Stimulated activated CD4-positive, alpha-beta T cell treated with anti-CD3 and anti-CD28 coated beads, Interleukin-4, amount 100 ng/mL, for 1 hour (primary cell): ENCODE results near the gene RNF181.
"Not testable (repeated sequence)": the region's sequence is repeated elsewhere in the genome, so short reads cannot be mapped to it uniquely, and the experiment has no call there.

Source experiments
- DNase-seq: peaks from one replicate; pipeline ENCODE4 v3.0.0-alpha.2; 2020

Gene RNF181

DNA sequence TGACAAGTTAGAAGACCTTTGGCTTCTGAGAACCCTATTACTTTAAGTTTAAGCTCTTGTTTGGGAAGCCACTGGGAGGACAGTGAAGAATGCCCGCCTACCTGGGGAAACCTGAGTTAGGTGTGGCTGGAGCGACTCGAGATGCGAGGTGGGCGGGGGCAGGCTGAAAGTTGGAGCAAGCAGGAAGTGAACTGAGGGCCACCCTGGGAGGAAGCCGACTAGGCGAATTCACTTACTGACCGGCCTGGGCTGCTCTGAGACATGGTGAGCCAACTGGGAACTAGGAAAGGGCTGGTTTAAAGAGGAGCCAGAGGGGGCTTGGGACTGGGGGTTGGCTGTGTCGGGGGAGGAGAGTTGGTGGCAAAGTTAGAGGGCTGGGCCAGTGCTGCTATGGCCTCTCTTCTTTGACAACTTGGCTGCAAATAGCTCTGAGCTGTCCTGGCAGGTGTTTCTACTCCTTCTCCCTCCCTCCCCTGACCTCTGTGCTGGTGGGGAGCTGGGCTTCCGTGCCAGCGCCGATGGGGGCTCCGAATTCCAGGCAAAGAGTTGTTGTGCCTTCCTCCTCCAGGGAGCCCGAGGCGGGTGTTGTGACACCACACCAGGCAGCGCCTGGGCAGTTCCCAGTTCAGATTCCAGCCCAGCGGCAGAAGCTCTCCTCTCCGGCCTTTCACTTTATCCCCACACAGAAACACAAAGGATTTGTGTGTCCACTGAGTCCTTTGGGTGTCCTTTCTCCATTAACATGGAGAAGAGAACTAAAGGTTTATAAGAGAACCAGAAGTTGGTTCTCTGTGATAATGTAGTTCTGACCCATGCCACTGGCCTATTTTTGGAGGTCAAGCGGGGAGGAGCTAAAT lies 17.9 kb upstream of the RNF181 start, which contains the start of gene VAMP8:
Gene VAMP8 (plus strand): TSS at position 201 of the 857 bp plus-strand sequence. CDS start 61 bp downstream, at position 262.
- DNase-seq = peak; percentile 64

DNA sequence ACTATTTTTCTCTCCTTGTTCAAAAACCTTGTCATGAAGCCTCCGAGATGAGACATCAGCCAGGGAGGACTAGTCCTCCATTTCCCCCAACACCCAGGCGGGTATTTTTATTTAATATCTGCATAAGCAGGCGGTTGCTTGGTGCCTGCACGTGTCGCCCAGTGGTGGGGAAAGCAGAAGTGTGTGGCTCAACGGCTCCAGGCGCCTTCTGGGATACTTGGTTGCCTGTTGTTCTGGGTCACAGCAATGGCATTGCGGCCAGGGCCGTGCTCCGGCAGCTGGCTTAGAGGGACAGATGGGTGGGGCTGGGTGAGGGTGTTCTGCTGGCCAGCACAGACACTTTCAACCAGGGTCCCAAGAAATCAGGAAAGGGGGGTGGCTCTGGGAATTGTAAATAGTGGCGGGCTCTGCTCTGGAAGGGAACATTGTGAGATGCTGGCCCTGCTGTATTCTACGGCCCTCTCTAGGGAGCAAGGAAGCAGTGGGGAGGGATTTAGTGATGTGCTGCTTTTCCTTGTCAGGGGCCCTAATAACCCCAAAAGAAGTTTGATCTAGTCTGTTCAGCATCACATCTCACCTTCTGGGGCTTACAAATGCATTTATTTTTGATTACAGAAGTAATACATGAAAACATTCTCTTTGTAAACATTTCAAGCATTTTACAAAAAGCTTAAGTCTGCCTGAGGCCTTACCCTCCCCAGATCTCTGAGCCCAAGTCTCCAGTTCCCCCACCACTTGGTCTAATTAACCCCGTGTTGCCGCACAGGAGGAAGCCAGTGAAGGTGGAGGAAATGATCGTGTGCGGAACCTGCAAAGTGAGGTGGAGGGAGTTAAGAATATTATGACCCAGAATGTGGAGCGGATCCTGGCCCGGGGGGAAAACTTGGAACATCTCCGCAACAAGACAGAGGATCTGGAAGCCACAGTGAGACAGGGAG lies 17.0 kb upstream of the RNF181 start:
- peak; percentile 17 for DNase-seq

DNA sequence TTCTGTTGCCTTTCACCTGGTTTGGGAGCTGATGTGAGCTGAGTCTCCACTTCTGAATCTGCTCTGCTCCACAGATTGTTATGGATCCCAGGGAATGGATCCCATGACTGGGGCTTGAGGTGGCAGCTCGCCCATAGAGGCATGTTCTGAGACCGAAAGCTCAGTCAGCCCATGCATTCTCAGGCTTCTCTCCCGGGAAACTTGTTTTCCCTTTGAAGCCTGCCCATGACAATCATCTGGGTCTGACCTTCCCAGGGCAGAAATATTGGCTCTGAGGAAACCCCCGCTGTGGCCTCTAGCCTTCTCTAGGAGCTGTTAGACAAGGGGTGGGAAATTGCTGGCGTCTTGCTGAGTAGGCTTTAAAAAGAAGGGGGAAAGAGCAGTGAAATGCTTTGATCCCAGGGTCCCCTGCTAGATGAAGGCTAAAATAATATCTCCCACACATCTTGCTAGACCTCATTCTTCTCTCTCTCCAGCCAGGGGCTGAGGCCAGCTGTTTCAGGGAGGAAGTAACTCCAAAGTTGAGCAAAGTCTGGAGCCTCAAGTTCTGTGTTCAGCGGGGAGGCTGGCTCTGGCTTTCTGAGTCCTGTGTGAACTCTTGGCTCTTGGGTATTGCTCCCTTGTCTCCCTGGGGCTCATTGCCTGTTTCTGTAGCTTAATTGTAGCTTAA lies 16.1 kb upstream of the RNF181 start:
- DNase-seq = no peak

DNA sequence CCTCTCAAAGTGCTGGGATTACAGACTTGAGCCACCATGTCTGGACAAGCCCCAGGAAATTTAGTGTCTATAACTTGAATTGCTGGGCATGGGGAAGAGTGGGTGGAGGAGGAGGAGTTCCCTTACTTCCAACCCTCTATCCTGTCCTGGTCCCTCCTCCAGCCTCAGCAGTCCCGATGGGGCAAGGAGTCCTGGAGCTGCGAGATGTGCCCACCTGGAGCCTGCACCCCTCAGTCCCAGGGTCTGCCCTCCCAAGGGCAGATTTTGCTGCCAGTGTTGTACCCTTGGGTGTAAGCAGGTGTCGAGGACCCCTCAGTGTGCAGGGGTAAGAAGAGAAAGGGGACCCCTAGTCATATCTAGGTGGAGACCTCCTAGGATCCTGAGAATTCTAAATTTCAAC lies 15.3 kb upstream of the RNF181 start:
- no peak for DNase-seq

DNA sequence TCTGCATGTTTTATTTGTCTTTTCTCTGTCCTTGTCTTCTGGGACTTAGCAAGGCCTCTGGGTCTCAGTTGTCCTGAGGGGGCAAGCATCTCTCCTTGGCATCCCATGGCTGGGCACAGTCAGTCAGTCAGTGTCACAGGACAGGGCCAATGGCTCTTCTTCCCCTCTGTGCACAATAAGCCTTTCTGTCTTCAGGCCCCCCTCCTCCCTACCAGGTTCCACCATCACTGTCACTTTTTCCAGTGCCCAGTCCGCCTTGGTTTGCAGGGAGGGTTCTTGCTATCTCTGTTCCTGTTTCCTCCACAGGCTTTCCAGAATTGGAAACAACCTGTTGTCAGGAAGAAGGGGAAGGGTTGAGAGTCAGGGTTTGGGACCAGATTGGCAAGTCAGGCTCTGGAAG lies 13.1 kb upstream of the RNF181 start:
- no peak for DNase-seq

DNA sequence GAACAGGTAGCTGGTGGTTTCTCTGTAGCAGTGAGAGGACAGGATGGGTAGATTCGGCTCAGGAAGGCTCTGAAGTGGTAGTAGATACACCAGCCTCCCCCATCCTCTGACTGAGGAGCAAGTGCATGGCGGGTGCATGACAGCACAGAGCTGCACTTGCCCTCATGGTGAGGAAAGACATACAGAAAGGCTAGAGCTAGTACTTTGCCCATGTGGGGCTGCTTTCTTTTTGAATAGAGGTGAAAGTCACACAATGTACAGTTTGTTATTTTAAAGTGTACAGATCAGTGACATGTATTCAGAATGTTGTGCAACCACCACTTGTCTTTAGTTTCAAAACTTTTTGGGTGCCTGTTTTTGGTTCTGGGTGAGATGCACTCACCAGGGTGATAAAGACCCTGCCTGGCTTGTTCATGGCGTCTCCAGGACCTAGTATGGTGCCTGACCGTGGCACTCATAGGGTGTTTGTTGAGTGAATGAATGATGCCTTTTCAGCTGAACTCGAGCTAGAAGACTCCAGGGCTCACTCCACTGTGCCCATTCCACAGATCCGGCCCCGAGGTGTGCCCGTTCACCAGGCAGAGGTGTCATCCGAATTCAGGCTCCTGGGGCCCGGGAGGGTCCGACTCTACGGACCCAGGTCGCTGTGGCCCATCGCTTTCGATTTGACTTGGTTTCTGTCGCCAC lies 11.7 kb upstream of the RNF181 start:
- peak; percentile 37 for DNase-seq

DNA sequence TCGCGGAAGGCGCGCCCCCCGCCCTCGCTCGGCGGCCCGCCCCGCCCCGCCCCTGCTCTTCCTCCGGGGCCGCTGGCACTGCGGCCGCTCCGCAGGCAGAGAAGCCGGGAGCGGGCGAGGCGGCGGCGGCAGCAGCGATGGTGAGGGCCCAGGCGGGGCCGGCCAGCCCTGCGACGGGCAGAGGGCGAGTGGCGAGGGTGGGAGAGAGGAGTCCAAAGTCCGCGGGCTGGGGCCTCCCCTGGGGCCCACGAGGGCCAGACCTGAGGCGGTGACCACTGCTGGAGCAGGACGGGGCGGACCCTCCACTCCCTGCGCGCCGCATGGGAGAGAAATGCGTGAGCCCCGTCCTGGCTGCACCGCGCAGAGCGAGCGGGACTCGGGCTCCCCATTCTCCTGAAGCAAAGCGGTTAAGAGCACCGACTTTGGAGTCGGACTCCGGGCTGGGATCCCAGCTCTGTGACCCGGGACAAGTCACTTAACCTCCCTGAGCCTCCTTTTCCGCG lies 11.1 kb upstream of the RNF181 start, which contains the start of gene VAMP5:
Gene VAMP5 (plus strand): TSS at position 78 of the 503 bp plus-strand sequence. CDS start 60 bp downstream, at position 138.
- DNase-seq = no peak

DNA sequence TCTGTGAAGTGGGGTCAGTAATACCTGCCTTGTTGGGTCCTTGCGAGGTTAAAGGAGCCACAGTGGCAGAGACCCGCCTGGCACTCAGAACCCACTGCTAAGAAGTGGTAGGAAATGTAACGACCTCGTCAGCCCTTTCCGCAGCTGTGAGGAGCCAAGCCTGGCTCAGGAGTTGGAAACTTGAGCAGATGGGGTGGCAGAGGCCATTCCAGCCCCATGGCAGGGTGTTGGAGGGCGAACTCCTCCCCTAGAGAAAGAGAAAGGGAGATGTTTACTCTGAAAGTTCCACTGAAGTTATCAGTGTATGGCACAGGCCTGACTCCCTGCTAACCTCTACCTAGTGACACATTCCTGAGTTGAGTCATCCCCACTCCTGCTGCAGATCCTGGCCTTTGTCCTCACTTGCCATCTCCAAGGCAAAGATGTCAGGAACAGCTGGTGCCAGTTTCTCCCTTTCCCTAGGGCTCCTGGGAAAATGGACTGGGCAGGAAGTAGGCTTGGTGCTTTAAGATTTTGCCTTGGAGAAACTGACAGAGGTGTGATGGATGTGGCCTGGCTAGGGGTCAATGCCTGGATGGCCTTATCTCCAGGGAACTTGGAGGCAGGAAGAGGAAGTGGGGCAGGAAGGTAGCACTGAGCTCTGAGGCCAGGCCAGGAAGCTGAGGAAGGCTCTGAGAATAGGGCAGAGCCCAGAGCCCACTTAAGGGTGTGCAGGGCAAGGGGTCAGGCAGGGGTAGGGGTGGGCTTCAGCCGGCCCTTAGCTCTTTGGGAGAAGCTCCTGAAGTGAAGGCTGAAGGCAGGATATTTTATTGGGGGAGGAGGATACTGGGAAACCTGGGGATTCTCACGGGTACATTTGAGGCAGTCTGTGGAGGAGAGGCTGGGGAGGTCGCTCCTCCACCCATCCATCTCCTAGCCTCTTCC lies 10.4 kb upstream of the RNF181 start:
- no peak for DNase-seq

DNA sequence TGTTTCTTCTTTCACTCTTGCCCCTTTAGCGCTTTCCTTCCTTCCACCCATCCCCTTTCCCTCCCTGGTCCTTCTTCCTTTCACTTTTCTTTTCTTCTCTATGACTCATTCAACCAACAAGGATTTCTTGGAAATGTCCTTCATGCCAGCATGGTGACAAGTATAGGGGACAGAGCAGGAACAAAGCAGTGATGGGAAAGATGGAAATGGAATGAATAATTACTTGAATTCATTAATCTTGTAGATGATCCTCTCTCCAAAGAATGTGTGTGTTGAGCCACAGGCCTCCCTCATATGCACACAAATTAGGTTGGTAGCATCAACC lies 9.8 kb upstream of the RNF181 start:
- no peak for DNase-seq

DNA sequence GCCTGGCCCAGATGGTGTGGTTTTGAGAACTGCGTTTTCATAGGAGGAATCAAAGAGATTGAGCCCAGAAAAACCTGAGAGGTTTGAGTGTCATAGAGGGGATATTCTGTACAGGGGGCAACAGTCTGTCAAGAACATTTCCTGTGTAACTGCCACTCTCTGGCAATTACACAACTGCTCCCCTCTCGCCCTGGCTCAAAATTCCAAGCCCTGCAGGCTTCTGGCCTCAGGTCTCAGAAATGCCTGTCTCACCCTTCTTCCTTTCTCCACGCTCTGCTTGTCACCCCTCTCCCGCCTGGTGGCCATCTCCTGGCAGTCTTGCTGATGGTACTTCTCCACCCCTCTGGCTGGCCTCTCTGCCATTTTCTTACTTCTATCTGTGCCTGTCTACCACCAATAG lies 7.3 kb upstream of the RNF181 start:
- DNase-seq = no peak

DNA sequence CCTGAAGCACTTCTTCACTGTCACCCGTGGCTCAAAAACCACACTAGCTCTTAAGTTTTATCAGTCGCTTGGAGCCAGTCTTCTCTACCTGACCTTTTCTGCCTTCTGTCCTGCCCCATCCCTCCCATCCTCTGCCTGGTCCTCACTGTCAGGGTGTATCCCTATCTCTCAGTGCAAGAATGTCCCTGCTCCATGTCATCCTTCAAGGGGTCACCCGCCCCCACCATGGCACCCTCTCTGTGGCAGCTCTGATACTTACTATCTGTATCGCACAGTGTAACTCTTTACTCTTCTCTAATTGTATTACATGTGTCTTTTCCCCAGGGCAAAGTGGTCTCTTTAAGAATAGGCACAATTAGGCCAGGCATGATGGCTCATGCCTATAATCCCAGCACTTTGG lies 6.9 kb upstream of the RNF181 start:
- DNase-seq = no peak

DNA sequence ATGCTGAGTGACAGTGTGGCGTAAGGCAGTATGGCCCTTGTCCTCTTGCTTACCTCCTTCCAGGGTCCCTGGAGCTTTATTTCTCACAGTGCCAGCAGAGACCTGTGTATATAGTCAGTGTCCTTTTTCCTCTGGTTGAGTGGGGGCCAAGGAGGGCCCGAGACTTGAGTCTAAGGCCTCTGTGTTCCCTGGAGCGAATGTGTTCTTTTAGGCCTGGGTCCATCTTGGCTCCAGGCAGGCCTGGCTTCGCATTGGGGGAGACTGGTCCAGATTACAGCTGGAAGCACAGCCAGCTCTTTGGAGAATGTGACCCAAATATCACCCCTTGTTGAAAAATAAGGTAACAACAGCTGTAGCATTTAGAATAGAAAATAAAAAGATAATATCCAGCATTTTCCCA lies 6.4 kb upstream of the RNF181 start:
- no peak for DNase-seq

DNA sequence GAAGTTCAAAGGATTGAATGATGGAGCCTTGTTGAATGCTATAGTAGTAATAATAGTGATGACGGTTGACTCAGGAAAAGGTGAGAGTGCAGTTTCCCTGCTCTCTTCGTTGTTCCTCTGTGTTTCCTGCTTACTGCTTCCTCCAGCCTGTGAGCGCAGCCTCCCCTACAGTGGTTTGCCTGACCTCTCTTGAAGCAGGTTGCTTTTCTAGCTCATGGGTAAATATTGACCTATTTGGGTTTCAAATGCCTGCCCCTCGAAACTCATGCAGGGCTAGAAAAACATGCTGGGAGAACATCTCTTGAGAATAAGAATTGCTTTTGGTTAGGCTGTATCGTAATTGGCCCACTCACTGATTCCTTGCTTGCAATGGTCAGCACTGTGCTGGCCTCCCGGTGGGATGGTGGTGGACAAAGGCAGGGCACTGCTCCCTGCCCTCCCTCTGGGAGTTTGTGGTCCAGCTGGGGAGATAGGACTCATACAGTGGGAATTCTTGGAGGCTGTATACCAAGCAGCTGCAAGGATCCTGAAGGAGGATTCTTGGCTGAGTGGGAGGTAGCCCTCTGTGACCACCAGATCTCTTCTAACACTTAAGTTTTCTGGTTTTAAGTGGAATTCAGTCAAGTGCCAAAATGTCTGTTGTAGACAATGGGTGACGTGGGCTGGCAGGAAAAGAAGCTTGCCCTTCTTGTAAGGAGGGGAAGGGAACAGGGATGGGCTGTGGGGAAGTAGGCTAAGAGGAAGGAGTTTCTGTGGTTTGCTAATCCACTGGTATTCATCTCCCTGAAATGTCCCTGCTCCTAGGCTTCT lies 5.4 kb upstream of the RNF181 start:
- DNase-seq = no peak

DNA sequence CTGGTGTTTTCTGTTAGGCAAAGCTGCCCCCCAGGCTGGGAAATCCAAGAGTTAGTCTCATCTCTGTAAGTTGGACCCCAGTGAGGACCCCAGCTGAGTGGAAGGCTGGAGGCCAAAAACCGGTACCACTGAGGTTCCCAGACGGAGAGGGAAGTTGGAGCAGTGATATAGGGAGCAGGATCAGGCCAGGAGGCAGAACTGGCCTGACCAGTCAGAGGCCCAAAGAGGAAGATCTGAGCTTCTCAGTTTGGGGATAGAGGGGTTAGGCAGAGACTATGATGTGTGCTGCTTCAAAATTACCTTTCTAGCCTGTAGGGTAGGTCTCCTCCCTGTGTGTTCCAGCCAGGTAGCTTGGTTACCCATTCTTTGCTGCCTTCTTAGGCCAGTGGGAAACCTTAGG lies 4.6 kb upstream of the RNF181 start:
- DNase-seq = no peak

DNA sequence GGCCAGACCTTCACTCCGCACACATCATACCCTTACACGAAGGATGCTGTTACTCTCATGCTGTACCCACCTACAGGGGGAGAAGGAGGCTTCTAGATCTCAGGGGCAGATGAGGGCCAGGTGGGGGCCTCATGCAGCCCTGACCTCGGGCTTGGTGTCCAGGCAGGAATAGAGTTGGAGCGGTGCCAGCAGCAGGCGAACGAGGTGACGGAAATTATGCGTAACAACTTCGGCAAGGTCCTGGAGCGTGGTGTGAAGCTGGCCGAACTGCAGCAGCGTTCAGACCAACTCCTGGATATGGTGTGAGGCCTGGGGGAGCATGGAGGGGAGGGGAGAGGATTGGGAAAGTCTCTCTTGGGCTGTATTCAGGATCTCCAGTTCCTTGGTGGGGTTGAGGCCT lies 4.0 kb upstream of the RNF181 start:
- no peak for DNase-seq

DNA sequence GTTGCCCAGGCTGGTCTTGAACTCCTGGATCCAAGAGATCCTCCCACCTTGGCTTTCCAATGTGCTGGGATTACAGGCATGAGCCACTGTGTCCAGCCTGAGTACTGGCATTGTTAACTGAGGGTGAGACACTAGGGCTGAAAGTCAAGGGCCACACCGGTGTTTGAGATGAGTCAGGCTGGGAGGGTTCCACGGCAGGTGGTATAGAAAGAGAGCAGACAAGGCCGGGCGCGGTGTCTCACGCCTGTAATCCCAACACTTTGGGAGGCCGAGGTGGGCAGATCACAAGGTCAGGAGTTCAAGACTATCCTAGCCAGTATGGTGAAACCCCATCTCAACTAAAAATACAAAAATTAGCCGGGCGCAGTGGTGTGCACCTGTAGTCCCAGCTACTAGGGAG lies 3.2 kb upstream of the RNF181 start:
- DNase-seq = not testable (repeated sequence)

DNA sequence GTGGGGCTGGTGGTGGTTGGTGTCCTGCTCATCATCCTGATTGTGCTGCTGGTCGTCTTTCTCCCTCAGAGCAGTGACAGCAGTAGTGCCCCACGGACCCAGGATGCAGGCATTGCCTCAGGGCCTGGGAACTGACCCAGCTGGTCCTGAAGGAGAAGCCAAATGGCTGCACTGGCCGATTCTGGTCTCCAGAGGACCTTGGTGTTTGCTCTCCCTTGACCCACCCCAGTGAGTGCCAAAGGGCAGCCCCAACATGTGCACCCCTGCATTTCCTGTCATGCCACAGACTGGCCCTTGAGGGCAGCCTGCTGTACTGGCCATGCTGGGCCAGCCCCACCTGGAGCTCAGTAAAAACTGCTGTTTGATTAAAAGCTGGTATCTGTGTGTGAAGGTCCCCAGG lies 2.5 kb upstream of the RNF181 start:
- DNase-seq = no peak

DNA sequence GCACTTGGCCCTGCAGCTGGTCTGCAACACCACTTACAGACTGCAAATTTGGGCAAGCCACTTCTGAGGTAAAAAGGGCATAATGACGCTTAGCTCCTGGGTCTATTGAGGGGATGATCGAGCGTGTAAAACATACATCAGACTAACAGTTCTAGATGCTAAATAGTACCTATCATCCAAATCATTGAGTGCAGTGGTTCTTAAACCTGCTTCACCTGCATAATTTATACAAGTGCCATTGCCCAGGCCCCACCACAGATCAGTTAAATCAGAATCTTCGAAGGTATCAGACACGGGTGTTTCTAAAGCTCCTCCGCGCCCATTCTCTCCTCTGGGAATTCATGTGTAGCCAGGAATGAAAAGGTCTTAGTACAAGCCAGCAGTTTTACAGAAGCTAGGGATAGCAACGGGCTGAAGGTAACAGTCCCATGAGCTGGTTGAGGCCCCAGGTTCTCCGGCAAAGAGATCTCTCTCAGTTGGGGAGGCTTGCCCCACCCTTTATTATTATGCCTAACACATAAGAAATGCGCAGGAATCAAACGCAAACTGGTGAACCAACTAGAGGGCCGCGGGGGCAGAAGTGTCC lies 737 bp upstream of the RNF181 start:
- DNase-seq = no peak

DNA sequence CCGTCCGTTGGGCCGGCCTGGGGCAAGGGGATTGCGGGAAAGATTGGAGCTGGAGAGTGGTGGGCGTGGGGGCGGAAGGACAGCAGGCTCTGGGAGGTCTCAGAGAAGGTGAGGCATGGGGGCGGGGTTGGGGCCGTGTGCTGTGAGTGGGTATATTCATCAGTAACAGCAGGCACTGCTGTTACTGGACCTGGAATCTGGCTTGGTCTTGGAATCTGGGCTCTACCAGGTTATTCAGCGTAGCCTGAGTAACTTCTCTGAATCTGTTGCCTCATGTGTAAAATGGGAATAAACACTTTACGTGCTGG lies 435 bp downstream of the RNF181 start:
- DNase-seq = peak; percentile 31

DNA sequence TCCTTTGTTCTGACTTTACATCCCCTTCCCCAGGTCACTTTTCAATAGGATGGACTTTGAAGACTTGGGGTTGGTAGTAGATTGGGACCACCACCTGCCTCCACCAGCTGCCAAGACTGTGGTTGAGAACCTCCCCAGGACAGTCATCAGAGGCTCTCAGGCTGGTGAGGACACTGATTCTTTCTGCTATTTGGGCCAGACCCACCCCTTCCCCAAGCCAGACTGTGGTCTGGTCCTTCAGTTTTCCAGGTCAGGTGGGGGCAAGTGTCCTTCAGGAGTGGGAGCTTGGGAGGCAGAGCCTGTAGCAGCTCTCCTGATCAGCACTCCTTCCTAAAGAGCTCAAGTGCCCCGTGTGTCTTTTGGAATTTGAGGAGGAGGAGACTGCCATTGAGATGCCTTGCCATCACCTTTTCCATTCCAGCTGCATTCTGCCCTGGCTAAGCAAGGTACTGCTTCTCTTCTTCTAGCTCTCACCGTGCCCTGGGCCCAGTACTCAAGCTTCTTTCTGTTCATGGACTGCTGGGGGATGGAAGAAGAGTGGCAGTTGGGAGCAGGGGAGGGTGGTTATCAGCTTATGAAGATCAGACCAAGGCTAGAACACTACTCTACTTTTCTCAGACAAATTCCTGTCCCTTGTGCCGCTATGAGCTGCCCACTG lies 1.1 kb downstream of the RNF181 start:
- no peak for DNase-seq
